ENCODE measurements around the gene FRYL. TPM values are rescaled to one million over a fixed set of nuclear protein-coding genes. Genes with fewer than 3 reads are reported as not detected.

The FRYL gene
- total RNA-seq, 1 experiment from 2014 or later = 45.8 TPM

DNA sequence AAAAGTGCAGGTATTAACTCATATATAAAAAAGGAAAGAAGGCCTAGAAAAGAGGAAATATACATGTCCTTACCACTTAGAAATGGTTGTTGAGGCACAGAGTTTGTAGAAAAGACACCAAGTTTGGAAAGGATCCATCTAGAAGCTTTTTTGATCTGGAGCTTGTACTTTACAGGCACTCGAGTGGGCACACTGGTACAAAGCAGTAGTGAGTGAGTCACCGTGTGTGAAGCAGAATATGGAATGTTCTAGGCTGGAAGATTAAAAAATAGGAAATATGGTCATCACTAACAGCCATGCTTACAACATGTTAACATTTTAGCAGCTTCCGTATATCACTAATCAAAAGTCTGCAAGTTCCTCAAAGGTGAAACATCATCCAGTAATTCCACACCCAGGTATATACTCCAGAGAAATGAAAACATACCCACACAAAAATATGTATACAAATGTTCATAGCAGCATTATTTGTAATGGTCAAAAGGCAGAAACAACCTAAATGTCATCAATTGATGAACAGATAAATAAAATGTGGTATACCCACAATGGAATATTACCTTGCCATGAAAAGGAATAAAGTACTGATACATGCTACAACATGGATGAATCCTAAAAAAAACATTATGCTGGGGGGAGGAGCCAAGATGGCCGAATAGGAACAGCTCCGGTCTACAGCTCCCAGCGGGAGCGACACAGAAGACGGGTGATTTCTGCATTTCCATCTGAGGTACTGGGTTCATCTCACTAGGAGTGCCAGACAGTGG, 69.5 kb downstream of the FRYL start:
- no peaks in the 10 kb centered on the region for H3K27me3 Mint-ChIP-seq (ENCODE audit: unreplicated experiment)
- TF ChIP-seq, protein P1, sequence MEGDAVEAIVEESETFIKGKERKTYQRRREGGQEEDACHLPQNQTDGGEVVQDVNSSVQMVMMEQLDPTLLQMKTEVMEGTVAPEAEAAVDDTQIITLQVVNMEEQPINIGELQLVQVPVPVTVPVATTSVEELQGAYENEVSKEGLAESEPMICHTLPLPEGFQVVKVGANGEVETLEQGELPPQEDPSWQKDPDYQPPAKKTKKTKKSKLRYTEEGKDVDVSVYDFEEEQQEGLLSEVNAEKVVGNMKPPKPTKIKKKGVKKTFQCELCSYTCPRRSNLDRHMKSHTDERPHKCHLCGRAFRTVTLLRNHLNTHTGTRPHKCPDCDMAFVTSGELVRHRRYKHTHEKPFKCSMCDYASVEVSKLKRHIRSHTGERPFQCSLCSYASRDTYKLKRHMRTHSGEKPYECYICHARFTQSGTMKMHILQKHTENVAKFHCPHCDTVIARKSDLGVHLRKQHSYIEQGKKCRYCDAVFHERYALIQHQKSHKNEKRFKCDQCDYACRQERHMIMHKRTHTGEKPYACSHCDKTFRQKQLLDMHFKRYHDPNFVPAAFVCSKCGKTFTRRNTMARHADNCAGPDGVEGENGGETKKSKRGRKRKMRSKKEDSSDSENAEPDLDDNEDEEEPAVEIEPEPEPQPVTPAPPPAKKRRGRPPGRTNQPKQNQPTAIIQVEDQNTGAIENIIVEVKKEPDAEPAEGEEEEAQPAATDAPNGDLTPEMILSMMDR (IDR thresholded peaks at IDR 0.05; ENCODE audit: unreplicated experiment) = no peak
- H3K36me3 Mint-ChIP-seq (ENCODE audit: insufficient read depth, unreplicated experiment) = peaks cover 5% of the 10 kb centered on the region
- no peak overlapping the region for H3K4me3 Mint-ChIP-seq (ENCODE audit: low read depth, unreplicated experiment)
- no TSS peak for BruUV-seq (replicated peaks)
- CTCF ChIA-PET = no interaction called here
- no peak overlapping the region for H3K27ac Mint-ChIP-seq (ENCODE audit: unreplicated experiment)
- DNase-seq = no peak
- H3K4me1 Mint-ChIP-seq (ENCODE audit: low read depth, unreplicated experiment) = peaks cover 11% of the 10 kb centered on the region
- peaks cover 2% of the 10 kb centered on the region for H3K9me3 Mint-ChIP-seq (ENCODE audit: low read depth, unreplicated experiment)
- intact Hi-C loops (cut with micrococcal nuclease; ENCODE audit: unreplicated experiment) = no loop called here

DNA sequence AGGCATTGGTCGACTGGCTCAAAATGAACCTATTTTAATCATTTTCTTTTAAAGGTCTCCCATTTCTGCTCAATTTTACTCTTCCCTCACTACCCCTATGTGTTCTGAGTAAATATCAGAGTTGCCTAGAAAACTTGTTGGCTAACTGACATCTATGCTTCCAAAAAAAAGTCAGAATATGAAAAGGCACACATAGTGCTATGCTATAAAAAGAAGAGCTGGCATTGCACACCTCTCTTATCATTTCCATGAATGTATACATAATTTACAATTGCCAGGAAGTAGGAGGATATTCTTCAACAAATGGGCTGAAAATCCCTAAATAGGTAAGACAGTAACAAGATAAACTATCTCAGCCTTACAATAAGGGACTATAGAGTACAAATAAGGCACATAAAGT, 70.2 kb downstream of the FRYL start:
- Mint-ChIP-seq H3K4me1 (ENCODE audit: low read depth, unreplicated experiment) (peaks cover 11% of the 10 kb centered on the region), H3K27ac (ENCODE audit: unreplicated experiment) (no peak overlapping the region), H3K9me3 (ENCODE audit: low read depth, unreplicated experiment) (peaks cover 2% of the 10 kb centered on the region), H3K4me3 (ENCODE audit: low read depth, unreplicated experiment) (no peak overlapping the region), H3K36me3 (ENCODE audit: insufficient read depth, unreplicated experiment) (peaks cover 5% of the 10 kb centered on the region), H3K27me3 (ENCODE audit: unreplicated experiment) (no peaks in the 10 kb centered on the region)
- TF ChIP-seq, protein P1 (IDR thresholded peaks at IDR 0.05; ENCODE audit: unreplicated experiment) = no peak
- no peak for DNase-seq
- intact Hi-C loops (cut with micrococcal nuclease; ENCODE audit: unreplicated experiment) = no loop called here
- CTCF ChIA-PET = no interaction called here
- BruUV-seq (replicated peaks) = no TSS peak

DNA sequence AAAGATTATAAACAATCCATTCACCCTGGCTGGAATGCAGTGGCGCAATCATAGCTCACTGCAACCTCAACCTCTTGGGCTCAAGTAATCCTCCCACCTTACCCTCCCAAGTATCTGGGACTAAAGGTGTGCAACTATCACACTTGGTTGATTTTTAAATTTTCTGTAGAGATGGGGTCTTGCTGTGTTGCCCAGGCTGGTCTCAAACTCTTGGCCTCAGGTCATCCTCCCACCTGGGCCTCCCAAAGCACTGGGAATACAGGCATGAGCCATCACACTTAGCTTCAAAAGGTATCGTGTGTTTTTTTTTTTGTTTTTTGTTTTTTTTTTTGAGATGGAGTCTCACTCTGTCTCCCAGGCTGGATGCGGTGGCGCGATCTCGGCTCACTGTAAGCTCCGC, 71.5 kb downstream of the FRYL start:
- no TSS peak for BruUV-seq (replicated peaks)
- TF ChIP-seq, protein P1 (IDR thresholded peaks at IDR 0.05; ENCODE audit: unreplicated experiment) = no peak
- Mint-ChIP-seq H3K27me3 (ENCODE audit: unreplicated experiment) (no peaks in the 10 kb centered on the region), H3K9me3 (ENCODE audit: low read depth, unreplicated experiment) (peaks cover 2% of the 10 kb centered on the region), H3K4me1 (ENCODE audit: low read depth, unreplicated experiment) (peaks cover 18% of the 10 kb centered on the region), H3K27ac (ENCODE audit: unreplicated experiment) (no peak overlapping the region), H3K36me3 (ENCODE audit: insufficient read depth, unreplicated experiment) (peaks cover 5% of the 10 kb centered on the region), H3K4me3 (ENCODE audit: low read depth, unreplicated experiment) (no peak overlapping the region)
- CTCF ChIA-PET = no interaction called here
- intact Hi-C loops (cut with micrococcal nuclease; ENCODE audit: unreplicated experiment) = no loop called here
- DNase-seq = no peak

DNA sequence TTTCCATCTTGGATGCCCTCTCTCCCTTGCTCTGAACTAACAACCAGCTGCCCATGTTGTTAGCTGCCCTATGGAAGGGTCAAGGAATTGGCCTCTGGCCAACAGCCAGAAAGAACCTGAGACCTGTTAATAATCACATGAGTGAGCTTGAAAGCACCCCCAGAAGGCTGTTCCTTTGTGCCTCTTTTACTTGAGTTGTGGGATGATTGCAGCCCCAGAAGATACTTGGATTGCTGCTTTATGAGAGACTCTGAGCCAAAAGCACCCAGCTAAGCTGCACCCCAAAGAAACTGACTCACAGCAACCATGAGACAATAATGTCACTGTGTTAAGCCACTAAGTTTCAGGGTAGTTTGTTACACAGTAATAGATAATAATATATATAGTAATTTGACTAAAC, 73.3 kb downstream of the FRYL start:
- no peaks in the 10 kb centered on the region for H3K27me3 Mint-ChIP-seq (ENCODE audit: unreplicated experiment)
- no TSS peak for BruUV-seq (replicated peaks)
- peaks cover 5% of the 10 kb centered on the region for H3K36me3 Mint-ChIP-seq (ENCODE audit: insufficient read depth, unreplicated experiment)
- H3K4me3 Mint-ChIP-seq (ENCODE audit: low read depth, unreplicated experiment) = no peak overlapping the region
- H3K4me1 Mint-ChIP-seq (ENCODE audit: low read depth, unreplicated experiment) = peaks cover 31% of the 10 kb centered on the region
- TF ChIP-seq, protein P1 (IDR thresholded peaks at IDR 0.05; ENCODE audit: unreplicated experiment) = no peak
- H3K9me3 Mint-ChIP-seq (ENCODE audit: low read depth, unreplicated experiment) = no peaks in the 10 kb centered on the region
- peak; percentile 18 for DNase-seq
- H3K27ac Mint-ChIP-seq (ENCODE audit: unreplicated experiment) = no peak overlapping the region
- intact Hi-C loops (cut with micrococcal nuclease; ENCODE audit: unreplicated experiment) = no loop called here
- CTCF ChIA-PET = interaction anchor here (1.5 kb wide), 1 partner anchor 21 kb away, joined by 3 read pairs; no protein-coding TSS in a partner anchor

Data from Calu3 (cell line).